Skeletal muscle satellite cell (primary cell): ENCODE data around the gene IL32.

Experiments
- H3K27me3 ChIP-seq: 2 replicates; pipeline ENCODE4 v1.7.0; 2013; ENCODE audit warnings: low read length; ENCODE audit not compliant: control insufficient read depth, insufficient read depth
- H3K36me3 ChIP-seq: 2 replicates; pipeline ENCODE4 v1.7.0; 2013; ENCODE audit warnings: mild to moderate bottlenecking, control low read depth, low read length; ENCODE audit not compliant: insufficient read depth
- H3K4me1 ChIP-seq: 2 replicates; pipeline ENCODE4 v1.7.0; 2013; ENCODE audit warnings: low read length; ENCODE audit not compliant: control insufficient read depth, insufficient read depth
- H3K4me2 ChIP-seq: 2 replicates; pipeline ENCODE4 v1.7.0; 2013; ENCODE audit warnings: mild to moderate bottlenecking, low read length
- H3K4me3 ChIP-seq: 2 replicates; pipeline ENCODE4 v1.7.0; 2013; ENCODE audit warnings: low read length
- H3K9ac ChIP-seq: 2 replicates; pipeline ENCODE4 v1.7.0; 2013; ENCODE audit warnings: mild to moderate bottlenecking, low read depth, low read length, moderate library complexity
- H3K9me3 ChIP-seq: replicated peaks from 2 replicates; pipeline ENCODE4 v1.7.0; 2013; ENCODE audit warnings: mild to moderate bottlenecking, control low read depth, low read length

The IL32 gene

GRCh38 chr16:3088925-3089716 is 23.7 kb downstream of the IL32 start:
- H3K36me3 ChIP-seq = no peaks in the 10 kb centered on the region
- H3K27me3 ChIP-seq = peaks cover 42% of the 10 kb centered on the region
- no peak overlapping the region for H3K4me2 ChIP-seq
- H3K9ac ChIP-seq = no peak overlapping the region
- H3K4me3 ChIP-seq = no peak overlapping the region
- H3K4me1 ChIP-seq = no peaks in the 10 kb centered on the region
- no peaks in the 10 kb centered on the region for H3K9me3 ChIP-seq

DNA sequence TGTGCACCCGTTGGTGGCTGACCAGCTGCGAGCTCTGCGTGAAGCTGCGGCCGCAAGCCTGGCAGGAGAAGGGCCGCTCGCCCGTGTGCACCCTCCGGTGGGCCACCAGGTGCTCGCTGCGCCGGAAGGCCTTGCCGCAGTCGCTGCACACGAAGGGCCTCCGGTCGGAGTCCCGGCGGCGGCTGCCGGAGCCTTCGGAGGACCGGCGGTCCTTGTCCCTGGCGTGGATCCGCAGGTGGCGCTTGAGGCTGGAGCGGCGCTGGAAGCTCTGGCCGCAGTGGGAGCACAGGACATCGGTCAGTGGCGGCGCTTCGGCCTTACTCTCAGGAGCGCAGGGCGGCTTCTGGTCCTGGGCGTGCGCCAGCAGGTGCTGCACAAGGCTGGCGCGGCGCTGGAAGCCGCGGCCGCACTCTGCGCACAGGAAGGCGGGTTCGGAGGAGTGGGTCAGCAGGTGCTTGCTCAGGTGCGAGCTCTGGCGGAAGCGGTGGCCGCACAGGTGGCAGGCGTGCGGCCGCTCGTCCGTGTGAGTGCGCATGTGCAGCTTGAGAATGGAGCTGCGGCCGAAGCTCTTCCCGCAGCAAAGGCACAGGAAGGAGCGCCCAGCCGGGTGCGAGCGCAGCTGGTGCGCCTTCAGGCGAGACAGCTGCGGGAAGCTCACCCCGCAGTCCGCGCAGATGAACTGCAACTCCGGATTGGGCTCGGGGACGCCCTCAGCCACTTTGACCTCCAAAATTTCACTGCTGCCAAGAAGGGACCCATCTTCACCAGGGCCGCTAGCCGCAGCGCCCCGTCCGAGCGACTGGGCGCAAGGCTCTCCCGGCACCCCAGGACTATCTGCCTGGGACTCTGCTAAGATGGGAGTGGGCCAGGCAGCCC is 24.5 kb downstream of the IL32 start:
- Histone ChIP-seq H3K9me3 (no peaks in the 10 kb centered on the region), H3K4me3 (no peak overlapping the region), H3K36me3 (no peaks in the 10 kb centered on the region), H3K9ac (no peak overlapping the region), H3K27me3 (peaks cover 42% of the 10 kb centered on the region), H3K4me1 (no peaks in the 10 kb centered on the region), H3K4me2 (no peak overlapping the region)

GRCh38 chr16:3091551-3091950 is 26.1 kb downstream of the IL32 start:
- no peak overlapping the region for H3K9ac ChIP-seq
- H3K27me3 ChIP-seq = peaks cover 42% of the 10 kb centered on the region
- H3K4me3 ChIP-seq = no peak overlapping the region
- no peaks in the 10 kb centered on the region for H3K9me3 ChIP-seq
- H3K36me3 ChIP-seq = no peaks in the 10 kb centered on the region
- H3K4me2 ChIP-seq = no peak overlapping the region
- H3K4me1 ChIP-seq = no peaks in the 10 kb centered on the region

DNA sequence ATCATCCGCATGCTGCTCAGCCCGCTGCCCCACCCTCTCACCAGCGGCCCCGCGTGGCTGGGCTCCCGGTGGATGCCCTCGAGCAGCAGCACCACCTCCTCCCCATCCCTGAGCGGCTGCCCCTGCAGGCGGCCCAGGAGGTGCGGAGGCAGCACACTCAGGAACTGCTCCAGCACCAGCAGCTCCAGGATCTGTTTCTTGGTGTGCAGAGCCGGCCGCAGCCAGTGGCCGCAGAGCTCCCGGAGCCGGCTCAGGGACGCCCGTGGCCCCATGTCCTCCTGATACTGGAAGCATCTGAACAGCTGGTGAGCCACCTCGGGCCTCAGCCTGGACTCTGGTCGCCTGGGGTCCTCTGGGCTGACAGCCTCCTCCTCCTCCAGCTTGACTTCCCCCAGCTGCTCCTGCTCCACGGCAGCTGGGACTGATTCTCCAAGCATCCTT is 27.1 kb downstream of the IL32 start:
- Histone ChIP-seq H3K4me2 (no peak overlapping the region), H3K4me3 (no peak overlapping the region), H3K9ac (no peak overlapping the region), H3K36me3 (no peaks in the 10 kb centered on the region), H3K4me1 (no peaks in the 10 kb centered on the region), H3K27me3 (peaks cover 39% of the 10 kb centered on the region), H3K9me3 (no peaks in the 10 kb centered on the region)

DNA sequence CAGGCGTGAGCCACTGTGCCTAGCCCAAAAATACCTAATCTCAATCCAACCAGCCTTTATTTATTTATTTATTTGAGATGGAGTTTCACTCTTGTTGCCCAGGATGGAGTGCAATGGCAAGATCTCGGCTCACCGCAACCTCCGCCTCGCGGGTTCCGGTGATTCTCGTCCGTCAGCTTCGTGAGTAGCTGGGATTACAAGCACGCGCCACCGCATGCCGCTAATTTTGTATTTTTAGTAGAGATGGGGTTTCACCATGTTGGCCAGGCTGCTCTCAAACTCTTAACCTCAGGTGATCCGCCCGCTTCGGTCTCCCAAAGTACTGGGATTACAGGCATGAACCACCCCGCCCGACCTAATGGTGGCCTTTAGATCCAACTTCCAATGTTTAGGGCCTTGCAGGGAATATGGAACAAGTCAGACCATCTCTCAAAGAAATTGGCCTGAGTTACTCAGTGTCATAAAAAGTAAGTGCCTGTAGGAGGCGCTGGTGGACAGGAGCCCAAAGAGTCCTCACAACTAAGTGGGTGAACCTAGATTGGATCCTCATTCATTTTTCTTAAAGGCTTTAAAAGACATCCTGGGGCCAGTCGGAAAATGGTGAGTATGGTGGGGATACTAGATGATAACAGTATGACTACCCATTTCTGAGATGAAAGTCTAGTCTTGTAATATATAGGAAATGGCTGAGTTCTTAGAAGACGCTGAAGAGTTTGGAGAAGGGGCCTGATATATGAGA is 29.0 kb downstream of the IL32 start:
- Histone ChIP-seq H3K9ac (no peak overlapping the region), H3K27me3 (peaks cover 34% of the 10 kb centered on the region), H3K9me3 (no peaks in the 10 kb centered on the region), H3K36me3 (no peaks in the 10 kb centered on the region), H3K4me2 (no peak overlapping the region), H3K4me1 (no peaks in the 10 kb centered on the region), H3K4me3 (no peak overlapping the region)

GRCh38 chr16:3095869-3096268 is 30.4 kb downstream of the IL32 start:
- peaks cover 35% of the 10 kb centered on the region for H3K27me3 ChIP-seq
- H3K36me3 ChIP-seq = no peaks in the 10 kb centered on the region
- H3K9ac ChIP-seq = no peak overlapping the region
- H3K4me2 ChIP-seq = no peak overlapping the region
- H3K9me3 ChIP-seq = no peaks in the 10 kb centered on the region
- peaks cover 5% of the 10 kb centered on the region for H3K4me1 ChIP-seq
- no peak overlapping the region for H3K4me3 ChIP-seq

GRCh38 chr16:3096362-3096761 is 30.9 kb downstream of the IL32 start:
- no peaks in the 10 kb centered on the region for H3K36me3 ChIP-seq
- no peak overlapping the region for H3K9ac ChIP-seq
- no peaks in the 10 kb centered on the region for H3K9me3 ChIP-seq
- H3K27me3 ChIP-seq = peaks cover 31% of the 10 kb centered on the region
- no peak overlapping the region for H3K4me3 ChIP-seq
- no peak overlapping the region for H3K4me2 ChIP-seq
- H3K4me1 ChIP-seq = peaks cover 5% of the 10 kb centered on the region

DNA sequence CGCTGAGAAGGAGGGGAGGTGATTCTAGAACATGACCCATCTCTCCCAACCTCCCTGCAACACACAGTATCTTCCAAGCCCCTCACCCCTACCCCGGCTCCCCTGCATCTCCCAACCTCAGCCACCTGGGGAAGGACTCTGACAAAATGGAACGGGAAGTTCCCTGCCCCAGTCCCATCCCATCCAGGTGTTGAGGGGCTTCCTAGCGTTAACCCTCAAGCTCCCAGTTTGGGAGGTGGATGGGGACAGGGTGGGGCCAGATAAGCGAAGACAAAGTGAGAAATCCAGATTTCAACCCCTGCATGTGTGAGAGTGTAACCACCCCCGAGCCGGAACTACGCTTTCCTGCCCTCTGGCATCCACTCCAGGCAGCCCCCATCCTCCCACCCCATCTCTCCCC is 31.8 kb downstream of the IL32 start:
- no peak overlapping the region for H3K4me2 ChIP-seq
- no peaks in the 10 kb centered on the region for H3K36me3 ChIP-seq
- peaks cover 22% of the 10 kb centered on the region for H3K27me3 ChIP-seq
- no peak overlapping the region for H3K4me3 ChIP-seq
- peaks cover 5% of the 10 kb centered on the region for H3K4me1 ChIP-seq
- H3K9me3 ChIP-seq = no peaks in the 10 kb centered on the region
- H3K9ac ChIP-seq = no peak overlapping the region

GRCh38 chr16:3098459-3099394 is 33.3 kb downstream of the IL32 start, which contains the start of gene ZSCAN10:
Gene ZSCAN10 (minus strand): TSS chr16:3099294. CDS start chr16:3092937, 6,357 bp downstream.
- peak within 1 kb of the TSS; percentile 71 for H3K4me2 ChIP-seq
- H3K36me3 ChIP-seq = no peaks in the 10 kb centered on the region
- H3K9ac ChIP-seq = no peak within 1 kb of the TSS
- peaks cover 5% of the 10 kb centered on the region for H3K4me1 ChIP-seq
- H3K27me3 ChIP-seq = peaks cover 15% of the 10 kb centered on the region
- peak within 1 kb of the TSS; percentile 63 for H3K4me3 ChIP-seq
- no peaks in the 10 kb centered on the region for H3K9me3 ChIP-seq

GRCh38 chr16:3099395-3099731 is 33.9 kb downstream of the IL32 start:
- no peaks in the 10 kb centered on the region for H3K9me3 ChIP-seq
- H3K9ac ChIP-seq = no peak overlapping the region
- peaks cover 15% of the 10 kb centered on the region for H3K27me3 ChIP-seq
- peaks cover 5% of the 10 kb centered on the region for H3K4me1 ChIP-seq
- H3K4me2 ChIP-seq = no peak overlapping the region
- no peaks in the 10 kb centered on the region for H3K36me3 ChIP-seq
- no peak overlapping the region for H3K4me3 ChIP-seq
